Inferior parietal cortex (tissue), 1 donor: ENCODE data around the gene ABCC2.

Experiments
- DNase-seq: peaks from one replicate; pipeline ENCODE4 v3.0.0-alpha.2; 2016; ENCODE audit errors: extremely low spot score

The ABCC2 gene

DNA sequence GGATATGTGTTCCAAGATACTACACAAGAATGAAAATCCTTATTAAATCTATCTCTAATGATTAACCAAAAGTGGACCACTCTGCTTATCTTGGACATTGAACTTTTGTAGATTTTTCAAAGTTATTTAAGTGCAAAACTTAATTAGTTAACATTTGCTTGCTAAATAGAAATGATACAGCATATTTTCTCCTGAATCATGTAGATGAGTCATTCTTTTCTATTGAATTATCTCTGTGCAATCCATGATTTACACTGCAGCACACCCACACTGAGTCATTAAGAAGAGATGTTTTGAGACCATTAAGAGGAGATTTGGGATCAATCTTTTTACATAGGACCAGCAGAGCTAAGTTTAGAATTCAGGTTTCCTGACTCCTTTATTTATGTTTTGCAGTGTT lies 6.6 kb upstream of the ABCC2 start:
- peak; percentile 9 for DNase-seq

DNA sequence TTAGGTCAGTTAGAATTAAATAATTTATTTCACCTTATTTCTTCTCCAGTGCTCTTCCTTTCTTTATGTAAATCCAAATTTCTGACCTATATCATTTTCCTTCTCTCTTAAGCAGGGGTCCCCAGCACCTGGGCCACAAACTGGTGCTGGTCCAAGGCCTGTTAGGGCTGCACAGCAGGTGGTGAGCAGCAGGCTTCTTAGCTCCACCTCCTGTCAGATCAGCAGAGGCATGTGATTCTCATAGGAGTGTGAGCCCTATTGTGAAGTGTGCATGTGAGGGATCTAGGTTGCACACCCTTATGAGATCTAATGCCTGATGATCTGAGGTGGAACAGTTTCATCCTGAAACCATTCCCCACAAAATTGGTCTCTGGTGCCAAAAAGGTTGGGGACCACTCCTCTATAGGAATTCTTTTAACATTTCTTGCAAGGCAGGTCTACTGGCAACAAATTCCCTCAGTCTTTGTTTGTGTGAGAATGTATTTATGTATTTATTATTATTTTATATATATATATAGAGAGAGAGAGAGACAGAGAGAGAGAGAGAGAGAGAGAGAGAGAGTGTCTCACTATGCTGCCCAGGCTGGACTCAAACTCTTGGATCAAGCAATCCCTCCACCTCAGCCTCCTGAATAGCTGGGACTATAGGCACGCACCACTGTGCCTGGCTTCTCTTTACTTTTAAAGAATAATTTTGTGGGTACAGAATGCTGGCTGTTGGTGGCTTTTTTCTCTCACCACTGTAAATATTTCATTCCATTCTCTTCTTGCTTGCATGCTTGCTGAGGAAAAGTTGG lies 4.3 kb upstream of the ABCC2 start:
- DNase-seq, result no peak

GRCh38 chr10:99779335-99779734 lies 3.1 kb upstream of the ABCC2 start:
- DNase-seq, result no peak

DNA sequence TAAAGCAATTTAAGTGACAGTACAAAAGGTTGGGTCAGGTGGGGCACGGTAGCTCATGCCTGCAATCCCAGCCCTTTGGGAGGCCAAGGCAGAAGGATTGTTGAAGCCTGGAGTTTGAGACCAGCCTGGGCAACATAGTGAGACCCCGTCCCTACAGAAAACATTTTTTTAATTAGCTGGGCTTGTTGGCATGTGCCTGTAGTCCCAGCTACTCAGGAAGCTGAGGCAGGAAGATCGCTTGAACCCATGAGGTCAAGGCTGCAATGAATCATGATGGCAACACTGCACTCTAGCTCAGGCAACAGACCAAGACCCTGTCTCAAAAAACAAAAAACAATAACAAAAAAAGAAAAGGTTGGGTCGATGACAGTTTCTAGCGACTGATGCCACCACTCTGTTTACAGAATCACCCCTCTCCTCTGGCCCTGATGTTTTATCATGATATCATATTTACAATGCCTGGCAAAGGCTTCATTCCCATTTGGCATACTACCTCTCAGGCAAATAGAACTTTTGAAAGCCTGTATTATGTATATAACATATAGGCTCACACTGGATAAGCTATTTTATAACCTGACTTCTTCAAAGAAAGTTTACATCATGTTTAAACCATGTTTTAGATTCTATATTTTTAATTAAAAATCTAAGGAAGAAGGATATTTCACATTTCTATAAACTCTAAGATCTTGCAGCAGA lies 558 bp upstream of the ABCC2 start:
- DNase-seq, result no peak

DNA sequence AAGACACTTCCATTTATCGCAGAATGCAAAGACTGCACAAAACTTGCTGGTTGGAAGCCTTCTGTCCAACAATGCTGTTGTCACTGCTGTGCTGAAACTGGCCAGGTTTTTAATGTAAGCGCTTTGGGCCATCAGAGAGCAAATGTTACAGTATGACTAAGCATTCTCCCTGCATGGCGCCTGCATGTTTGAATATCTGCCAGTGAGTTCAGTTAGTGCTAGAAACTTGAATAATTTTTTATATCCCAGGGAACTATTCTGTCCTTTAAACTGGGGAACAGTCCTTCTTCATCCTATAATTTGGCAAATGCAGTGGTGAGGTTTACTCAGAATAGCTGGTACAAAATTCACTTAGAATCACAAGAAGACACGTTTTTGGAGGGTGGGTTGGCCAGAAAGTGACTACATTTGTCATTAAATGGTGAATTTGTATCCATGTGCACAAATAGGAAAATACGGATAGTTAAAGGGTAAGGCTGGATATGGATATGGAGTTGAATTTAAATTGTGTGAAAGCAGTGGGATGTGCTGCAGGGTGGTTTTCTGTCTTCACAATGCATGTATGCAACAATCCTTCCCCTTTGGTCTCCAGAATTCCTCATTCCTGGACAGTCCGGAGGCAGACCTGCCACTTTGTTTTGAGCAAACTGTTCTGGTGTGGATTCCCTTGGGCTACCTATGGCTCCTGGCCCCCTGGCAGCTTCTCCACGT lies 1.7 kb downstream of the ABCC2 start:
- DNase-seq, result no peak

DNA sequence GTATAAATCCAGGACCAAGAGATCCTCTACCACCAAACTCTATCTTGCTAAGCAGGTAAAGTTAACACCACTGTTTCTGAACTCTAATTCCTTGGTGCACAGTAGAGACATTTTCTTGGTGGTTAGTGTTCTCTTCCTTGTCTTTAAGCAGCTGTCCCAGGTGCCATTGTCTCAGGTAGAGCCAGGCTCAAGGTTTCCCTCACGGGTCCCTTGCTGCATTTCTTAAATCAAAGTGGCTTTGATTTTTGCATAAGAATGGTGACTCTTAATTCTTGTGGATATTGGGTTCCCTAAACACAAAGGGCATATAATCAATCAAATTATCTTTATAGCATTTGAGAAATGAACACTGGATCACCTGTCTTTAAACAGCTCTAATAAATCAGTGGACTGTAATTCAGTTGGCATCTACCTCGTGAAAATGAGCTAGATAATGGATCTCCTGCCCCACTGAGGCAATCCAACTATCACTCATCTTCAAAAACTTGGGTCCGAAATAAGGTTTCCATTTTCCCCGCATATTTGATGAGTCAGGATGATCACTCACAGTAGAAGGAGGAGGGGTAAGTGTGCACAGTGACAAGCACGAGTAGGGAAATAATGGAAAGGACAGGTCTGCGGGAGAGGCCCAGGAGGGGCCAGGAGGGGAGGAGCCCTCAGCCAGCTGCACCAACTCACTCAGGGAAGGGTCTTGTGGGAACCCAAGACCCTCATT lies 2.4 kb downstream of the ABCC2 start:
- DNase-seq, result no peak

GRCh38 chr10:99785646-99786045 lies 3.2 kb downstream of the ABCC2 start:
- DNase-seq, result no peak

DNA sequence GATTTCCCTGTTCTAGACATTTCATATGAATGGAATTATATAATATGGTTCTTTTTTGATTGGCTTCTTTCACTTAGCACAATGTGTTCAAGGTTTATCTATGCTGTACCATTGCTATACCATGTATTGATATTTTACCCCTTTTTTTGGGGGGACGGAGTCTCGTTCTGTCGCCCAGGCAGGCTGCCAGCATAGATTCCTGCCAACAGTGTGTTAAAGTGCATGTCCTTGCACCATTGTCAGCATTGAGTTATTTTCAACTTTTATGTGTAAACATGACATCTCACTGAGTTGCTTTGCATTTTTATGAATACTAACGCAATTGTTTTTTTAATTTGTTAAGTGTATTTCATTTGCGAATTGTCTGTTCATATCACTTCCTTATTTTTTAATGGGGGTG lies 4.9 kb downstream of the ABCC2 start:
- DNase-seq, result no peak

GRCh38 chr10:99787782-99788445 lies 5.5 kb downstream of the ABCC2 start:
- no peak for DNase-seq

DNA sequence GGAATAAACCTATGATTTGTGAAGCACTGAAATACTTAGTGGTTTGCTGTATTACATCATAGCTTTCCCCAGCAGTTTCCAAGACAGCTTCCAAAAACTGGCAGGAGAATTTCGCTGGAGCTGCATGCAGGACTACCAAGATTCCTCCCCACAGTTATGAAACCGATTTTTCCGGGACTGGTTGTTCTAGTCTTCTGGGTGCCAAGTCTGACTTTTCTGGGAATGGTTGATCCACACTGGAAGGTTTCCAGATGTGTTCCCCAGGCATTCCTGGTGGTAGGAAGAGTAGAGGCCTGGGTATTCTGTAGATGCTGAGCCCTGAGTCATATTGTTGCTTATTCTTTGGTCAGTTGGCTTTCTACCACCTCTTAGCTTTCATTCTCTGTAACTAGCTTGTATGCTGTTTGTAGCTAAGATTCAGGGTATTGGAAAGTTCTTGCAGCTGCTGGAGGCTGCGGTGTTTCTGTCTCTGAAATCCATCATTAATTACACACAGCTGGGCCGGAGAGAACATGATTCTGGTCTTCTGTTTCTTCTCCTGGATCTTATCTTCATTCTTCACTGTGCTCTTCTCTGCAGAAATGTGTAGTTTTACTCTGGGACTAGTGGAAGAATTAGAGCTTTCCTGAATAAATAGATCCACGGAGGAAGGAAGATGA lies 6.3 kb downstream of the ABCC2 start:
- peak; percentile 60 for DNase-seq

DNA sequence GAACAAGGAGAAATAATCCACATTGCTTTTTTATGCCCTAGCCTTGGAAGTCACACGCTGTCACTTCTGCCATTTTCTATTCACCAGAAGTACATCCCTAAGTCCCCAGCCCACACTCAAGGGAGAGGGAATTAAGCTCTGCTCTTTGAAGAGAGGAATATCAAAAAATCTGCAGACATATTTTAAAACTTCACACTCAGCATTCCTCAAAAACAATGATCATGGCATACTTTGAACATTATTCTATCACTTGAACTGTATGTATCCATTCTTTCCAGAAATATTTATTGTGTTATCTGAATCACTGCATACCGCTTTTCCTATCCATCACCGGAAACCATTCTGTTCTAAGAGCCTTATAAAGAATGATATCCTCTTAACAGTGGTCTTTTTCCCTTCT lies 9.4 kb downstream of the ABCC2 start:
- no peak for DNase-seq

- DNase-seq, result no peak
Measured at GRCh38 chr10:99793819-99794218, 11.4 kb downstream of the ABCC2 start.

GRCh38 chr10:99796928-99797327 lies 14.5 kb downstream of the ABCC2 start:
- no peak for DNase-seq

GRCh38 chr10:99798031-99798430 lies 15.6 kb downstream of the ABCC2 start:
- DNase-seq, result no peak

DNA sequence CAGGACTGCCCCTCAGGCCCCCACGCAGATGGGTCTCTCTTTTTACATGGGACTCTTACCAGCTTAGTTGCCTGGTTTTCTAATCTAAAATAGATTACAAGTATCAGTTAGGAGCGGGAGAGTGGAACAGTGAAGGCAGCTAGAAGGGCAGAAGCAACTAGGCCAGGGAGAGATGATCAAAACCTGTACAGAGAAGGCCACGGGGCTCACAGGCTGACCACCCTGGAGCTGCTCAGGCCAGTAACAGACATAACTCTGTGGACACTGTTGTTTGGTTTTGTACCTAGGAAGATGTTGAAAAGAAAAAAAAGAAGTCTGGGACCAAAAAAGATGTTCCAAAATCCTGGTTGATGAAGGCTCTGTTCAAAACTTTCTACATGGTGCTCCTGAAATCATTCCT lies 16.5 kb downstream of the ABCC2 start:
- DNase-seq, result no peak

GRCh38 chr10:99799613-99800012 lies 17.2 kb downstream of the ABCC2 start:
- no peak for DNase-seq

- no peak for DNase-seq
Measured at GRCh38 chr10:99804471-99804870, 22.0 kb downstream of the ABCC2 start.

- DNase-seq, result no peak
Measured at GRCh38 chr10:99805190-99805589, 22.8 kb downstream of the ABCC2 start.

DNA sequence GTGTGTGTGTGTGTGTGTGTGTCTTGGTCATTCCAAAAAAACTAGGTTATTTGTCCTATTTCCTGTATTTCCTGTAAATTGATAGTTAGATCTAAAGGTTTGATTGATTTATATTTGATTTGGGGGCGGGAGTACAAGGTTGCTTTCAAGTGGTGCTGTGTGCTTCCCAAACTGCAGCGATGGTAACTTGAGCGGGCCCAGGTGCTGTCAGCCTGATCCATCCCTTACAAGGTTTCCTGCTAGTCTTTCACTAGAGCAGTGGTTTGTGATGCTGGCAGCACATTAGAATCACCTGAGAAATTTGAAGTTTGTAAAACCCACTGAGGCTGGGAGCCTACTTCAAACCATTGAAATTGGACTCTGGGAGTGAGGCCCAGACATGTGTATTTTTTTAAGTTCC lies 23.7 kb downstream of the ABCC2 start:
- no peak for DNase-seq

- no peak for DNase-seq
Measured at GRCh38 chr10:99807786-99808185, 25.3 kb downstream of the ABCC2 start.

DNA sequence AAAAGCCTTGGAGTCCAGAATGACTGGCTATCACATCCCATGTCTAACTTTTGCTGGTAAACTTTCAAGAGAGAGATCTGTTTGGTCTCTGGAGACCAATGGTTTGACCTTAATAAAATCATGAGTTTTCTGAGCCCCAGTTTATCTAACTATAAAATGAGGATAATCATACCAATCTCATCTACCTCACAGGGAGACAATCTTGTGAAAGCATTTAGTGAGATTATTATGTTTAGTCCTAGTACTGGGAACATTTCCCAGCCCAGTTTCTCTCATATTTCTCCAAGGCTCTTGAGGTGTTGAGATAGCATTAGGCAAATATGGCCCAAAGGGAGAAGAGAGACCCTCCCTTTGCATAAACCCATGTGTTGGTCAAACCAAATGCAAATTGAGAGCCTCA lies 25.8 kb downstream of the ABCC2 start:
- no peak for DNase-seq
